Keratinocyte (primary cell): ENCODE results near the gene KRTAP10-8. TPM values are rescaled to one million over a fixed set of nuclear protein-coding genes. Genes with fewer than 3 reads are reported as not detected.

ENCODE experiments used
- DNase-seq: peaks from one replicate; pipeline ENCODE4 v3.0.0-alpha.2; 2011; ENCODE audit warnings: low read depth, missing footprints, low spot score
- FAIRE-seq: peaks from 2 replicates; lab custom pipeline; 2011; peaks lifted over from hg19 to GRCh38; lab: Jason Lieb, UNC
- H2AFZ ChIP-seq: 2 replicates; pipeline ENCODE4 v1.6.0; 2012; ENCODE audit warnings: low read length, control low read depth, inconsistent platforms; ENCODE audit not compliant: control insufficient read depth
- H3K27ac ChIP-seq: 2 replicates; pipeline ENCODE4 v1.5.1; 2011; ENCODE audit warnings: low read length; ENCODE audit not compliant: control insufficient read depth, insufficient read depth
- H3K27me3 ChIP-seq: 3 replicates; pipeline ENCODE4 v1.6.0; 2011; ENCODE audit warnings: low read length; ENCODE audit not compliant: control insufficient read depth, insufficient read depth; ENCODE audit errors: extremely low read depth
- H3K36me3 ChIP-seq, 2 experiments: 2 replicates in 1 of 2; 3 replicates in 1 of 2; pipeline ENCODE4 v1.5.1; 2011; ENCODE audit warnings: low read length in 2 of 2, mild to moderate bottlenecking in 1 of 2; ENCODE audit not compliant: control insufficient read depth in 2 of 2, insufficient read depth in 2 of 2; ENCODE audit errors: extremely low read depth in 1 of 2
- H3K4me1 ChIP-seq: 3 replicates; pipeline ENCODE4 v1.5.1; 2011; ENCODE audit warnings: low read length; ENCODE audit not compliant: control insufficient read depth, insufficient read depth; ENCODE audit errors: extremely low read depth
- H3K4me2 ChIP-seq: 3 replicates; pipeline ENCODE4 v1.6.0; 2011; ENCODE audit warnings: low read depth, low read length; ENCODE audit not compliant: control insufficient read depth, insufficient read depth; ENCODE audit errors: extremely low read depth
- H3K4me3 ChIP-seq, 3 experiments: fragments of 200-600 bp in 1 of 3; sonication (generic) in 1 of 3; 2 replicates in 2 of 3; 3 replicates in 1 of 3; pipeline ENCODE4 v1.5.1; 2011 to 2016; ENCODE audit warnings: low read length in 3 of 3, mild to moderate bottlenecking in 3 of 3, control low read depth in 2 of 3, inconsistent platforms in 1 of 3, low read depth in 1 of 3, mixed read lengths in 1 of 3, mixed run types in 1 of 3, moderate library complexity in 1 of 3; ENCODE audit not compliant: control insufficient read depth in 2 of 3, insufficient read depth in 2 of 3; ENCODE audit errors: extremely low read depth in 1 of 3
- H3K79me2 ChIP-seq: 2 replicates; pipeline ENCODE4 v1.6.0; 2012; ENCODE audit warnings: low read length; ENCODE audit not compliant: control insufficient read depth, insufficient read depth
- H3K9ac ChIP-seq: 3 replicates; pipeline ENCODE4 v1.6.0; 2011; ENCODE audit warnings: low read length; ENCODE audit not compliant: control insufficient read depth, insufficient read depth; ENCODE audit errors: extremely low read depth
- H3K9me1 ChIP-seq: 3 replicates; pipeline ENCODE4 v1.6.0; 2011; ENCODE audit warnings: low read length; ENCODE audit not compliant: control insufficient read depth, insufficient read depth; ENCODE audit errors: extremely low read depth
- H3K9me3 ChIP-seq: 2 replicates; pipeline ENCODE4 v1.5.1; 2012; ENCODE audit warnings: low read depth, low read length; ENCODE audit not compliant: control insufficient read depth
- H4K20me1 ChIP-seq: 3 replicates; pipeline ENCODE4 v1.6.0; 2011; ENCODE audit warnings: low read length; ENCODE audit not compliant: control insufficient read depth, insufficient read depth; ENCODE audit errors: extremely low read depth
- EZH2 ChIP-seq: IDR thresholded peaks from one replicate; pipeline ENCODE4 v1.6.1; 2012; ENCODE audit warnings: inconsistent platforms, mild to moderate bottlenecking, low read length, moderate library complexity
- dilution Hi-C: fragments of 300-500 bp; cut with MboI; formaldehyde crosslinking; loops from one replicate; pipeline ENCODE4 v1.7.0; 2020; ENCODE audit warnings: low sequenced_read_pairs; ENCODE audit not compliant: extremely low pct_ligation_motif_present
- polyA plus RNA-seq, 5 experiments: library from polyadenylated mRNA; depleted of rRNA in 3 of 5; stranded (reverse) in 3 of 5; stranded (forward) in 1 of 5; unstranded in 1 of 5; fragments of >200 nt; gene quantifications; 1 replicate in 1 of 5; 2 replicates in 3 of 5; 3 replicates in 1 of 5; pipeline versions ENCODE4 v1.2.1 to v1.2.3, GENCODE V29; 2011 to 2012; ENCODE audit warnings: missing spikeins in 2 of 5, low read depth in 1 of 5, low replicate concordance in 1 of 5
- TF ChIP-seq, protein P1 (sequence below), 3 experiments: IDR thresholded peaks in 1 of 3; conservative IDR thresholded peaks in 1 of 3; optimal IDR thresholded peaks in 1 of 3; 2 replicates in 2 of 3; 3 replicates in 1 of 3; pipeline versions ENCODE3 to v1.5.1; 2011; ENCODE audit warnings: low read length in 3 of 3, mild to moderate bottlenecking in 3 of 3, moderate library complexity in 2 of 3, control low read depth in 1 of 3, inconsistent platforms in 1 of 3; ENCODE audit not compliant: insufficient read depth in 2 of 3; ENCODE audit errors: extremely low read depth in 1 of 3

KRTAP10-8 gene
- polyA plus RNA-seq, 1 donor (not counting 4 experiments of a cell fraction or from before 2014, with no cell fraction given) = not detected

DNA sequence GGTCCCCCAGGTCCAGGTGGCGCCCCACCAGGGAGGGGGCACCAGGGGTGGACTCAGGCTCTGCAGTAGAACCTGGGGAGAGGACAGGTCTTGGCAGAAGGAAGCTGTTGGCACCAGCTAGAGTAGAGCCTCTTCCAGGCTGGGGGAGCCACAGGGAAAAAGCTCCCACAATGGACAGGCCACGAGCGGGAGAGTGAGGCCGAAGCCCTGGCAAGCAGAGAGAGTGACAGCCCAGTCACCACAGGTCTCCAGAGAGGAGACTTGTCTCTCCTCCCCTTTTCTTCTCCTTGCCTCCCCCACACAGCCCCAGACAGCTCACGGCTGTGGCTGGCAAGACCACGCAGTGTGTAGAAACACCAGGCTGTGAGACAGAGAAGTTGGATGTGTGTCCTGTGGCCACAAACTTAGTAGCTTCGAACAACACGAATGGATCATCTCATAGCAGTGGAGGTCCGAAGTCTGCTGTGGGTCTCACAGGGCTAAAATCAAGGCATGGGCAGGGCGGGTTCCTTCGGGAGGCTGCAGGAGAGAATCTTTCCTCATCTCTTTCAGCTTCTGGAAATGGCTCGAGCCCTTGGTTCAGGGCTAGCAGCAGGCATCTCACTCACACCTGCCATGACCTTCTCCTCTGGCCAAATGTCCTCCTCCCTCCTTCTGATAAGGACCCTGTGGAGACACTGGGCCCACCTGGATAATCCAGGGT is 39.2 kb downstream of the KRTAP10-8 start:
- H3K79me2 ChIP-seq = no peaks in the 10 kb centered on the region
- no peak overlapping the region for H3K4me2 ChIP-seq
- TF ChIP-seq, protein P1, sequence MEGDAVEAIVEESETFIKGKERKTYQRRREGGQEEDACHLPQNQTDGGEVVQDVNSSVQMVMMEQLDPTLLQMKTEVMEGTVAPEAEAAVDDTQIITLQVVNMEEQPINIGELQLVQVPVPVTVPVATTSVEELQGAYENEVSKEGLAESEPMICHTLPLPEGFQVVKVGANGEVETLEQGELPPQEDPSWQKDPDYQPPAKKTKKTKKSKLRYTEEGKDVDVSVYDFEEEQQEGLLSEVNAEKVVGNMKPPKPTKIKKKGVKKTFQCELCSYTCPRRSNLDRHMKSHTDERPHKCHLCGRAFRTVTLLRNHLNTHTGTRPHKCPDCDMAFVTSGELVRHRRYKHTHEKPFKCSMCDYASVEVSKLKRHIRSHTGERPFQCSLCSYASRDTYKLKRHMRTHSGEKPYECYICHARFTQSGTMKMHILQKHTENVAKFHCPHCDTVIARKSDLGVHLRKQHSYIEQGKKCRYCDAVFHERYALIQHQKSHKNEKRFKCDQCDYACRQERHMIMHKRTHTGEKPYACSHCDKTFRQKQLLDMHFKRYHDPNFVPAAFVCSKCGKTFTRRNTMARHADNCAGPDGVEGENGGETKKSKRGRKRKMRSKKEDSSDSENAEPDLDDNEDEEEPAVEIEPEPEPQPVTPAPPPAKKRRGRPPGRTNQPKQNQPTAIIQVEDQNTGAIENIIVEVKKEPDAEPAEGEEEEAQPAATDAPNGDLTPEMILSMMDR (optimal IDR thresholded peaks at IDR 0.05 in 1 of 3, IDR thresholded peaks at IDR 0.05 in 1 of 3, conservative IDR thresholded peaks at IDR 0.05 in 1 of 3; ENCODE audit: extremely low read depth in 1 of 3, insufficient read depth in 2 of 3, low read length in 3 of 3) = no peak
- TF ChIP-seq EZH2 = no peak
- DNase-seq (no peak), FAIRE-seq (no peak)
- H3K9me3 ChIP-seq = no peaks in the 10 kb centered on the region
- no peaks in the 10 kb centered on the region for H3K9me1 ChIP-seq
- no peaks in the 10 kb centered on the region for H4K20me1 ChIP-seq
- no peak overlapping the region for H3K4me3 ChIP-seq
- dilution Hi-C loops = no loop called here
- H2AFZ ChIP-seq = no peak overlapping the region
- H3K36me3 ChIP-seq = no peaks in the 10 kb centered on the region
- no peaks in the 10 kb centered on the region for H3K27me3 ChIP-seq
- no peak overlapping the region for H3K27ac ChIP-seq
- no peaks in the 10 kb centered on the region for H3K4me1 ChIP-seq
- no peak overlapping the region for H3K9ac ChIP-seq

DNA sequence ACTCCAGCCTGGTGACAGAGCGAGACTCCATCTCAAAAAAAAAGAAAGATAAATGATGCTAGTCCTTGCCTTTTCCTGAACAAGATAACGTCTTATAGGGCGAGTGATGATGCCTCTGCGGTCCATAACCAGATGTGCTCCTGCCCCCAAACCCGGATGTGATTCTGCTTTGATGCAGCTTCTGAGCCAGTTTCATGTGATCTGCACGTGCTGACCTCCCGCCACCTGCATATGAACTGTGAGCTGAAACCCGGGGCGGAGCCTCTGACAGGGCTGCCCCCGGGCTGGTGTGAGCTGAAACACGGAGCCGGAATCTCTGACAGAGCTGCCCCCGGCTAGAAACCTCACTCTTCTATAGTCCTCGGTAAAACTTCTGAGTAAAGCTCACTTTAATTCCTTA is 41.2 kb downstream of the KRTAP10-8 start:
- H4K20me1 ChIP-seq = no peaks in the 10 kb centered on the region
- no peaks in the 10 kb centered on the region for H3K4me1 ChIP-seq
- no peak overlapping the region for H3K4me2 ChIP-seq
- H3K4me3 ChIP-seq = no peak overlapping the region
- no peak for FAIRE-seq
- no peaks in the 10 kb centered on the region for H3K79me2 ChIP-seq
- no peaks in the 10 kb centered on the region for H3K27me3 ChIP-seq
- H2AFZ ChIP-seq = no peak overlapping the region
- no peaks in the 10 kb centered on the region for H3K9me3 ChIP-seq
- no peak for DNase-seq
- dilution Hi-C loops = no loop called here
- no peak overlapping the region for H3K27ac ChIP-seq
- no peaks in the 10 kb centered on the region for H3K36me3 ChIP-seq
- no peak overlapping the region for H3K9ac ChIP-seq
- TF ChIP-seq, protein P1 (optimal IDR thresholded peaks at IDR 0.05 in 1 of 3, IDR thresholded peaks at IDR 0.05 in 1 of 3, conservative IDR thresholded peaks at IDR 0.05 in 1 of 3; ENCODE audit: extremely low read depth in 1 of 3, insufficient read depth in 2 of 3, low read length in 3 of 3) = no peak
- no peak for TF ChIP-seq EZH2
- no peaks in the 10 kb centered on the region for H3K9me1 ChIP-seq
